Midbrain (tissue), 1 donor: ENCODE data around the gene ZNF79.

Experiments used
- DNase-seq: peaks from one replicate; lab custom pipeline; 2025; lab: John Stamatoyannopoulos, UW

ZNF79 gene

DNA sequence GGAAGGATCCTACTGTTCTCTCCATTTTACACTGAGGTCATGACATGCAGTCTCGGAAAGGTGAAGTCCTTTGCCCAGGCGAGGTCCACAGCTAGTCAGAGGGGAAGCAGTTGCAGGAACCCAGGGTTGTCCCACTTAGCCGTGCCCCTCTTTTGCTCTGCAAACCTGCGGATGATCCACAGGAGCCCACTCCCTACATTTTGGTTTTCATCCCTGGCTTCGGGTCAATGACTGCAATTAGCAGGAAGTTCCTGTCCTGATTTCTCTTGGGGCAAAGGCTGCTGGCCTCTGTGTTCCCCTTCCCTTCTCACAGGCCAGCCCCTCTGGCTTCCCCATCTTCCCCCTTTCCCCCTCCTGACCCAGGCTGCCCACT, 25.9 kb upstream of the ZNF79 start:
- DNase-seq, result no peak

DNA sequence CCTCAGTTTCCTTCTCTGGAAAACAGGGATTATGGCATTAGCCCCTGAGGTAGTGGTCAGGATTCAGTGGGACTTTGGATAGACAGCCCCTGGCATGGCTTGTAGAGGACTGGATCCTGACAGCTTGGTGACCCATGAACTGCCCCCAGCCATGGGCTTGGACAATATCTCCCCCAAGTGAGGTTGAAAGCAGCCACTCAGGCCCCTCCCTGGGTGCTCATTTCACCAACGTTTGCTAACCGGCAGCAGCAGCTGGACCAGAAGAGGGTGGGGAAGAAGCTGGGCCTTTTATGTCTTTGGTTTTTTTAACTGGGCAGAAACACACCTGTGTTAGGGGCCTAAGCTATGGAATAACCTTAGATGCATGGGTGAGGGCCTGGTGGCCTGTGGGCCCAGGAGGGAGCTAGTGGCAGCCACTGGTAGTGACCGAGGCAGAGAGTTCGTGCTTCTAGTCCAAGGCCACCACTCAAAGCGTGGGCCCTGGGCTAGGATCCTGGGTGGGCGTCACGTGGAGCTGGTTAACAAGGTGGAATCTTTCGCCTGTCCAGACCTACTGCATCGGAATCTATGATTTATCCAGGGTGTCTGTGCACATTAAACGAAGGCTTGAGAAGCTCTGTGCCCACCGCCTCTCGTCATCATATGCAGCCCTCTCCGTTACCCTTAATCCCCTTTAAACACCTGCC, 25.3 kb upstream of the ZNF79 start:
- no peak for DNase-seq

DNA sequence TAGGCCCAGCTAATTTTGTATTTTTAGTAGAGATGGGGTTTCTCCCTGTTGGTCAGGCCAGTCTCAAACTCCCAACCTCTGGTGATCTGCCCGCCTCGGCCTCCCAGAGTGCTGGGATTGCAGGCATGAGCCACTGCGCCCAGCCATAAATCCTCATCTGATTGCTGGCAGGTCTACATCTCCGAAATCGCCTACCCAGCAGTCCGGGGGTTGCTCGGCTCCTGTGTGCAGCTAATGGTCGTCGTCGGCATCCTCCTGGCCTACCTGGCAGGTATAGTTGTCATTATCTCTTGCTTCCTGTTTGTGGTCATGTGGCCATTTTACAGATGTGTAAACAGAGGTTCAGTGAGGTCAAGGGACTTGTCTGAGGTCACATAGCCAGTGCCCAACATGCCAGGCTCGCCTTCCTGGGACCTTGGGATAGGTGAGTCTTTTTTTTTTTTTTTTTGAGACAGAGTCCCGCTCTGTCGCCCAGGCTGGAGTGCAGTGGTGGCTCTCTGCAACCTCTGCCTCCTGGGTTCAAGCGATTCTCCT, 24.4 kb upstream of the ZNF79 start:
- DNase-seq, result no peak

GRCh38 chr9:127402401-127403090, 21.6 kb upstream of the ZNF79 start:
- no peak for DNase-seq

GRCh38 chr9:127403507-127404192, 20.5 kb upstream of the ZNF79 start:
- no peak for DNase-seq

DNA sequence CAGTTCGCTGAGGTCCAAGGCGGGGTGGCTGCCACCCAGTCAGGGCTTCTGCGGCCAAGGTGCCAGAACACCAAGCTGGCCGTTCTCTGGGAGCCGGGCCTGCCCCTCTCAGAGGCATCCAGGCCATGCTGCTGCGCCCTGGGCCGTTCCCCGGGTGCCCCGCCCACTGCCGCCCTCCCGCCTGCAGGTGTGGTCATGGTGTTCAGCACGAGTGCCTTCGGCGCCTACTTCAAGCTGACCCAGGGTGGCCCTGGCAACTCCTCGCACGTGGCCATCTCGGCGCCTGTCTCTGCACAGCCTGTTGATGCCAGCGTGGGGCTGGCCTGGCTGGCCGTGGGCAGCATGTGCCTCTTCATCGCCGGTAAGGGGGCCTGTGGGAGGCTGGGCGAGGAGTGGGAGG, 19.6 kb upstream of the ZNF79 start:
- DNase-seq, result no peak

DNA sequence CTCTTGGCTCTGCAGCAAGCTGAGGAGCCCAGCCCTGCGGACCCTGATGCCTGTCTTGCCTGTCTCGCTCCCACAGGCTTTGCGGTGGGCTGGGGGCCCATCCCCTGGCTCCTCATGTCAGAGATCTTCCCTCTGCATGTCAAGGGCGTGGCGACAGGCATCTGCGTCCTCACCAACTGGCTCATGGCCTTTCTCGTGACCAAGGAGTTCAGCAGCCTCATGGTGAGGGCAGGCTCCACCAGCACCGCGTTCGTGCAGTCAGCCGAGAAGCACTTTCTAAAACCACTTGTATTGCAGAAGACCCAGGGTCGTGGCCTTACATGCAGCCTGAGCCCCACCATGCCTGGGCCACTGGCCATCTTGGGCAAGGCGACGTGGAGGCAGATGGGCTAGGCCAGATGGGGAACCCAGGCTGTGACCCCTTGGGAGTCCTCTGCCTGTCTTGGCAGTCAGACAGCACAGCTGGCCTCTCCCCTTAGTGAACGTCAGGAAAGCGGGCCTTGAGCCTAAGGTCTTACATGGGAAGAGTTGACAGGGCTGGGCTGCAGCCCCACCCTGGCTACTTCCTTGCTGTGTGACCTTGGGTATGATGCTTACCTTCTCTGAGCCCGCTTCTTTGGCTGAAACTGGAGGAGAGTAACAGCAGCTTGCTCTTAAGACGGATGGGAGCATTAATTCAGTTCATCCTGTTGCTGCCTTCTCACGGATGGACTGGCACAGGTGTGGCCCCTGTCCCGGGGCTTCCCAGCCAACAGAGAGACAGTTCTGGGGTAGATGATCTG, 18.6 kb upstream of the ZNF79 start:
- no peak for DNase-seq

DNA sequence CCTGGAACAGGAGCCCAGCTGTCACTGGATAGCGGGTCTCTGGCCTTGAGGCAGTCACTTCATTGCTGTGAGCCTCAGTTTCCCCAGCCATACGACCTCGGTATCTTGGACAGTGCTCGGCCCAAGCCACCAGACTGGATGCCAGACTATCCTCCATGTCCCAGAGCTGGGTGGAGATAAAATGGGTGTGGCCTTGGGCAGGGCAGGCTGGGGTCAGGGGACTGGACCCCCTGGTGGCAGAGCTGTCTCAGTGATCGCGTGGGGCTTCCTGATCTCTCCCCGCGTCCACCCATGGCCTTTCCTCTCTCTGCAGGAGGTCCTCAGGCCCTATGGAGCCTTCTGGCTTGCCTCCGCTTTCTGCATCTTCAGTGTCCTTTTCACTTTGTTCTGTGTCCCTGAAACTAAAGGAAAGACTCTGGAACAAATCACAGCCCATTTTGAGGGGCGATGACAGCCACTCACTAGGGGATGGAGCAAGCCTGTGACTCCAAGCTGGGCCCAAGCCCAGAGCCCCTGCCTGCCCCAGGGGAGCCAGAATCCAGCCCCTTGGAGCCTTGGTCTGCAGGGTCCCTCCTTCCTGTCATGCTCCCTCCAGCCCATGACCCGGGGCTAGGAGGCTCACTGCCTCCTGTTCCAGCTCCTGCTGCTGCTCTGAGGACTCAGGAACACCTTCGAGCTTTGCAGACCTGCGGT, 17.2 kb upstream of the ZNF79 start:
- DNase-seq, result no peak

DNA sequence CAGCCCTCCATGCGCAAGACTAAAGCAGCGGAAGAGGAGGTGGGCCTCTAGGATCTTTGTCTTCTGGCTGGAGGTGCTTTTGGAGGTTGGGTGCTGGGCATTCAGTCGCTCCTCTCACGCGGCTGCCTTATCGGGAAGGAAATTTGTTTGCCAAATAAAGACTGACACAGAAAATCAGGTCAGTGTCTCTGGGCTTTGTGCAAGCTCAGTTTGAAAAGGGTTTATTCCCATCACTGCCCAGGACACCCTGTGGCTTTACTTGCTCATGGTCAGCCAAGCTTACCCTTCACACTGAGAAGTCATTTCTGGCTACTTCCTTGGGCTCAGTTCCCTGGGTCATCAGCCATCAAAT, 16.7 kb upstream of the ZNF79 start:
- no peak for DNase-seq

DNA sequence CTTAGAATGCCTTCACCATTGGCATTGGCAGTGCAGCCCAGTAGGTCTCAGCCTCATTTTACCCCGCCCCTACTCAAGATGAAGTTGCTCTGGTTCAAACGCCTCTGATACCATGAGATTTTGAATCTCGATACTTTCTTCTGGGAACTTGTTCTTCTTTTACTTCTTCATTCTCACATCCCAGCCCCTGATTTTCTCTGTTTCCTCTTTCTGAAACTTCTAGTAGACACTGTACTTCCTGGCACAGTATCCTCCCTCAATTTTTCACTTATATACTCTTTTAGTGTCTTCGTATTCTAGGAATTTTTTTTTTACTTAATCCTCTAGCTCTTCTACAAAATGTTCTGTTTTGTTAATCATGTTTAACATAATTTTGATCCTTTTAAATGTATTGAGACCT, 13.1 kb upstream of the ZNF79 start:
- no peak for DNase-seq

- DNase-seq, result no peak
Measured at GRCh38 chr9:127415141-127415540, 9.0 kb upstream of the ZNF79 start.

- no peak for DNase-seq
Measured at GRCh38 chr9:127415657-127416056, 8.5 kb upstream of the ZNF79 start.

- DNase-seq, result no peak
Measured at GRCh38 chr9:127417131-127418036, 6.8 kb upstream of the ZNF79 start.

GRCh38 chr9:127418037-127418471, 6.1 kb upstream of the ZNF79 start:
- no peak for DNase-seq

DNA sequence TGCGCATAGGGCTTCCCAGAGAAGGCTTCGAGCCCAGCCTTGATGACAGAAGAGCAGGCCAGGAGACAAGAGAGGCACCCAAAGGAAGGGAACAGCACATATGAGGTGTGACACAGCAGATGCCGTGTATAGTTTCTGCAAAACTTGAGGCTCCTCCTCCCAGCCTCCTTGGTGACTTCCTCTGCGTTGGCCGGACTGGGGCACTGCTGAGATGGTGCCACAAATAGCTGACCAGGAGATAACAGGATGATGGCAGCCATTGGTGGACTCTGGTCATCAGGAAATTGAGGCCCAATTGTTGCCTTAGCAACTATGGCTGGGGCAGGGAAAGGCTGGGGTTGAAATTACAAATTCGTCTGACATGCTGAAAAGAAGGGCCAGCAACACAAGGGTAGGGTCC, 4.8 kb upstream of the ZNF79 start:
- no peak for DNase-seq

DNA sequence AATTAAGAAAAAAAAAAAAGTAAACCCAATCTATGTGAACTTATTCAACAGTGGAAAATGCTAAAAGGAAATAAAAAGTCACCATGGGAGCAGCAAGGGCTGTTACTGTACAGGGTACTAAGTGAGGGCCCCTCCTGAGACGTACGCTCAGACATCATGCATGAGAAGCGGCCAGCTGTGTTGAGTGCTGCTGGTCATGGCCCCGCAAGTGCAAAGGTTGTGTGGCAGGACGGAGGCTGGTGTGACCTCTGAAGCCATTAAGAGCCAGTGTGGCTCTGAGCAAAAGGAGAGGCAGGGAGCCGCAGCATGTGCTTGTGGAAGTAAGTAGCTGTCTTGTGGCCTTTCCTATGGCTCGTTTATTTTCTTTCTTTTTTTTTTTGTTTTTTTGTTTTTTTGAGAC, 3.1 kb upstream of the ZNF79 start:
- no peak for DNase-seq

GRCh38 chr9:127422133-127422782, 1.9 kb upstream of the ZNF79 start:
- DNase-seq, result no peak

GRCh38 chr9:127422787-127423186, 1.4 kb upstream of the ZNF79 start:
- no peak for DNase-seq

- DNase-seq, result no peak
Measured at GRCh38 chr9:127423476-127423933, 677 bp upstream of the ZNF79 start.

DNA sequence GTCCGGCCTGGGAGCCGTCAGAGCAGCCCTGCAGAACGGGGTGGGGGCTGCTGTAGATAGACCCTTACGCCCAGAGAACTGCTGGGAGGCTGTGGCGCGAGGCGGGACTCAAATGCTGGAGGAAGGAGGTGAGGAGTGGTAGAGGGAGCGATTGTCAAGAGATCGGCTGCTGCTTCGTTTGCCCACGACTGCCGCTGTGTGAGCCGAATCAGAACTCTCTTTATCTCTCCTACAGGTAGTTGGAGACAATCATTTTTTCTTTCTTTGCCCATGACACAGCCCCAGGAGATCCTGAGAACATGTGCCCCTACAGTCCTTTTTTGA, 456 bp downstream of the ZNF79 start:
- no peak for DNase-seq
